IMR-90 (cell line): ENCODE measurements around the gene INTS2.
A peak's percentile ranks its signal among the peaks of the same experiment; 100 is the strongest.

Experiments
- BHLHE40 ChIP-seq: fragments of 150-350 bp; IDR thresholded peaks from 2 replicates; pipeline ENCODE4 v1.6.1; 2016; ENCODE audit warnings: mild to moderate bottlenecking, low read depth, low read length
- CEBPB ChIP-seq: IDR thresholded peaks from 2 replicates; pipeline ENCODE4 v1.6.1; 2012; ENCODE audit warnings: low read depth, low read length, improper control_type of control experiment
- FOS ChIP-seq: fragments of 150-350 bp; IDR thresholded peaks from 2 replicates; pipeline ENCODE4 v1.6.1; 2016; ENCODE audit warnings: low read depth, low read length
- MAFK ChIP-seq: IDR thresholded peaks from 2 replicates; pipeline ENCODE4 v1.6.1; 2012; ENCODE audit warnings: low read depth, low read length, improper control_type of control experiment
- MAZ ChIP-seq: IDR thresholded peaks from 2 replicates; pipeline ENCODE4 v1.6.1; 2012; ENCODE audit warnings: low read depth, mild to moderate bottlenecking, low read length, improper control_type of control experiment, moderate library complexity, borderline replicate concordance
- MXI1 ChIP-seq: IDR thresholded peaks from 2 replicates; pipeline ENCODE4 v1.6.1; 2012; ENCODE audit warnings: low read depth, mild to moderate bottlenecking, low read length, moderate library complexity, borderline replicate concordance
- POLR2A ChIP-seq: IDR thresholded peaks from 2 replicates; pipeline ENCODE4 v1.6.1; 2012; ENCODE audit warnings: mild to moderate bottlenecking, low read depth, low read length
- RAD21 ChIP-seq: IDR thresholded peaks from 2 replicates; pipeline ENCODE4 v1.6.1; 2012; ENCODE audit warnings: low read length, improper control_type of control experiment
- RCOR1 ChIP-seq: IDR thresholded peaks from 2 replicates; pipeline ENCODE4 v1.6.1; 2012; ENCODE audit warnings: mild to moderate bottlenecking, low read length, improper control_type of control experiment; ENCODE audit not compliant: insufficient replicate concordance
- SMC3 ChIP-seq: fragments of 150-350 bp; IDR thresholded peaks from 2 replicates; pipeline ENCODE4 v1.6.1; 2016; ENCODE audit warnings: low read depth, mild to moderate bottlenecking, antibody characterized with exemption, low read length, moderate library complexity
- TF ChIP-seq, protein P1 (sequence below): conservative IDR thresholded peaks from 2 replicates; pipeline ENCODE4 v1.5.1; 2012; ENCODE audit warnings: mild to moderate bottlenecking, low read depth, low read length, improper control_type of control experiment

DNA sequence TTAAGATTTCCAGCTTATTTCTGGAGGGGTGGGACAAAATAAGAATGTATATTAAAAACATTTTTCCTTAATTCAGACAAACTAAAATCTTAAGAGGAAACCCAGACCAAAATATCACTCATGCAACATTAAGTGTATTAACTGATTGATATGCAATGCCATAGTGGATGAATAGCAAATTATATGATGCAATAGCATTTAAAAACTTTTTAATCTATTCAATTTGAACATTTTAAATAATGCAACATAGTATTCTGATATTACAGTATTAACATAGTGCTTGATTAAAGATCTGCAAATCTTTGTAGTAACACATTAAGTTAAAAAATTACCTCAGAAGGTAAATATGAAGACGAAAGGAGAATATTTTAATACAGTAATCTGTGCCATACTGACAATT lies 15.3 kb upstream of the INTS2 start:
- TF ChIP-seq, protein P1, sequence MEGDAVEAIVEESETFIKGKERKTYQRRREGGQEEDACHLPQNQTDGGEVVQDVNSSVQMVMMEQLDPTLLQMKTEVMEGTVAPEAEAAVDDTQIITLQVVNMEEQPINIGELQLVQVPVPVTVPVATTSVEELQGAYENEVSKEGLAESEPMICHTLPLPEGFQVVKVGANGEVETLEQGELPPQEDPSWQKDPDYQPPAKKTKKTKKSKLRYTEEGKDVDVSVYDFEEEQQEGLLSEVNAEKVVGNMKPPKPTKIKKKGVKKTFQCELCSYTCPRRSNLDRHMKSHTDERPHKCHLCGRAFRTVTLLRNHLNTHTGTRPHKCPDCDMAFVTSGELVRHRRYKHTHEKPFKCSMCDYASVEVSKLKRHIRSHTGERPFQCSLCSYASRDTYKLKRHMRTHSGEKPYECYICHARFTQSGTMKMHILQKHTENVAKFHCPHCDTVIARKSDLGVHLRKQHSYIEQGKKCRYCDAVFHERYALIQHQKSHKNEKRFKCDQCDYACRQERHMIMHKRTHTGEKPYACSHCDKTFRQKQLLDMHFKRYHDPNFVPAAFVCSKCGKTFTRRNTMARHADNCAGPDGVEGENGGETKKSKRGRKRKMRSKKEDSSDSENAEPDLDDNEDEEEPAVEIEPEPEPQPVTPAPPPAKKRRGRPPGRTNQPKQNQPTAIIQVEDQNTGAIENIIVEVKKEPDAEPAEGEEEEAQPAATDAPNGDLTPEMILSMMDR = no peak
- TF ChIP-seq POLR2A = no peak
- TF ChIP-seq SMC3 = no peak
- no peak for TF ChIP-seq FOS
- no peak for TF ChIP-seq MXI1
- no peak for TF ChIP-seq RAD21
- no peak for TF ChIP-seq BHLHE40
- TF ChIP-seq RCOR1 = no peak
- TF ChIP-seq CEBPB = peak; percentile 37; the same call in 1 of the 2 replicates
- no peak for TF ChIP-seq MAZ
- no peak for TF ChIP-seq MAFK
